HG02885 (cell line): Measurements from ENCODE around the gene DNAJB2.
"Not testable (repeated sequence)": the region's sequence is repeated elsewhere in the genome, so short reads cannot be mapped to it uniquely, and the experiment has no call there.

Experiments
- ATAC-seq: cut with Tn5 transposase; IDR thresholded peaks from one replicate; pipeline ENCODE4 v1.9.1; 2021; ENCODE audit warnings: mild to moderate bottlenecking; ENCODE audit not compliant: unreplicated experiment, poor library complexity

Gene DNAJB2

DNA sequence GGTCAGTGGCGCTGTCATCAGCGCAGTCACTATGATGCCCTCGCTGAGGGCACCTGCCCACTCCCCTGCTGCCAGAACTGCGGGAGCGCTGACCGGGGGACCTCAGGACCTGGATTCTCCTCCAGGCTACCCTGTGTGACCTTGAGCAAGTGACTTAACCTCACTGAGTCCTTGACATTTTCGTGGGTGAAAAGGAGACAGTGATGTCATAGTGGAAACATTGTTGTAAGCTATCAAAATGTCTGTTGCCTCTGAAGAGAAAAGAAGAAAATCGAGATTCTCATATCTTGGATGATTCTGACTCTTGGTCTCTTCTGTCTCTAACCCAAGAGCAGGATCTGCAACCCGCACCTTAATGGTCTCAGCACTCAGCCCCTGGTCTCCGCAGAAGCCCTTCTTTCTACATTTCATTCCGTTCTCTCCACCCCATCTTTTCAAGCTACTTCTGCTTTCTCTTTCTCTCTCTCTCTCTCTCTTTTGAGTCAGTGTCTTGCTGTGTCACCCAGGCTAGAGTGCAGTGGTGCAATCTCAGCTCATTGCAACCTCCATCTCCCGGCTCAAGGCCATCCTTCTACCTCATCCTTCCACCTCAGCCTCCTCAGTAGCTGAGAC, 24.5 kb upstream of the DNAJB2 start:
- peak; percentile 28 for ATAC-seq

DNA sequence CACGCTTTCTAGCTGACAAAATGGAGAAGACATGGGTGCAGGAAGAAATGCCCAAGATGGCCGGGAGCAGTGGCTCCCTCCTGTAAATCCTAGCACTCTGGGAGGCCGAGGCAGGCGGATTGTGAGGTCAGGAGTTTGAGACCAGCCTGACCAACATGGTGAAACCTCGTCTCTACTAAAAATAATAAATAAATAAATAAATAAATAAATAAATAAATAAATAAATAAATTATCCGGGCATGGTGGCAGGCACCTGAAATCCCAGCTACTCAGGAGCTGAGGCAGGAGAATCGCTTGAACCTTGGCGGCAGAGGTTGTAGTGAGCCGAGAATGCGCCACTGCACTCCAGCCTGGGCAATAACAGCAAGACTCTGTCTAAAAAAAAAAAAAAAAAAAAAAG, 20.2 kb upstream of the DNAJB2 start:
- not testable (repeated sequence) for ATAC-seq

DNA sequence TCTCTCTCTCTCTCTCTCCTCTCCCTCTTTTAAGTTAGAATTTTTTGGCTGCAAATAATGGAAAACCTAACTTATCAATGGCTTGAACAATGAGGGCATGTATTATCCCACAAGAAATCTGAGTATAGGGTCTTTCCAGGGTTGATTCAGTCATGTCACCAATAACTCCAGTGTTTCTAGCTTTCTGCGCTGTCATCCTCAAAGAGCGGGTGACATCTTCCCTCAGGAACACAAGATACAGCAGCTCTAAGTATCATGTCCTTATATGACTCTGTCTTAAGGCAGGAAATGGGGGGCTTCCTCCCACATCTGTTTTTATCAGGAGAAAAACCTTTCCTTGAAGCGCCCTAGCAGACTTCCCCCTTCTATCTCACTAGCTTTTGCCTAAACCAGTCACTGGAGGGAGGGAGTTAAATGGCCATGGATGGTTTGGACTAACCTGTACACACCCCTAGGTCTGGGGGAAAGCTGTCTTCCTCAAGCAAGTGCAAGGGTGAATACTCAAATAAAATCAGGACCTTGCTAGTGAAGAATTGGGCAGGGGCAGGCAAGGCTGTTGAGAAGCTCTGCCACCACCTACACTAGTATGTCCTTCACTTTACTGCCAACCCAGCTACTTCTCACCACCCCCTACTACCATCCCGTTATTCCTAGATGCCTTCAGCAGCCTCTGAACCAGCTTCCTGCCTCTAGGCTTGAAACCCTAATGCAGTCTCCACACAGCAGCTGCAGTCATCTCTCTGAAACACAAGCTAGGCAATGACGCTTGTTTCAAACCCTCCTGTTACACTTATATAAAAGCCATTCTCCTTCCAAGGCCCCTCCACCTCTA, 17.9 kb upstream of the DNAJB2 start:
- ATAC-seq = no peak

DNA sequence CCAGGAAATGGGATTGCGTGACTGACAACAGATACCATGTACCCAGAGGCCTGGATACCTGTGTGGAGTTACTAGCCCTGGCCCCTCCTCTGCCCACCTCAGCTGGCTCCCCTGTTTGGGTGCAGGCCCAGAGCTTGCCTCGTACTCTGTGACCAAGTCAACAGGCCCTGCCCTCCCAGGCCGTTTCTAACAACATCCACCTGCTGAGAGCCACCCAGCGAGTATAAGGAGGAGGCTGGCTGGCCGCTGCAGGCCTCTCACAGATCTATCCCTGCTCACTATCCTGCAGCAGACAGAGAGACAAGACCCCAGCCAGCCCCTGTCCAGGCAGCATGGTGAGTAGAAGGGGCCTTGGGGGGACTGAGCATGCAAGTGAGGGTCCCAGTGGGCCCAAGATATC, 12.9 kb upstream of the DNAJB2 start:
- no peak for ATAC-seq

DNA sequence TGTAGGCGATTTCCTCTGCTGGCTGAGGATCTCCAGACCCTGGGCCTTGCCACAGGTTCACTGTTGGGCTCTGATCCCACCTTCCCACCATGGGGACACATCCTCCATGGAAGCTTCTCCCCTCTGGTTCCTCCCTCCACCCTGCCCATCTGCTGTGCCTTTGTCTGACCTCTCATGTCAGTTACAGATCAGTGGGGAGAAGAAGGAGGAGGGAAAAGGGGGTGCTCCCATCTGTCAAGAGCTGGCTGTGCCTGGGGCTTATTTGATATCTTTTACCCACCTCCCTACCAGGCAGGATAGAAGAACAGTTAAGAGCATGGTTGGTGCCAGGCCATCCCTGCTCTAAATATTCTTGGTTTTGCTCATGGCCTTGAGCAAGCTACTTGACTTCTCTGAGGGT, 12.3 kb upstream of the DNAJB2 start:
- ATAC-seq = no peak

DNA sequence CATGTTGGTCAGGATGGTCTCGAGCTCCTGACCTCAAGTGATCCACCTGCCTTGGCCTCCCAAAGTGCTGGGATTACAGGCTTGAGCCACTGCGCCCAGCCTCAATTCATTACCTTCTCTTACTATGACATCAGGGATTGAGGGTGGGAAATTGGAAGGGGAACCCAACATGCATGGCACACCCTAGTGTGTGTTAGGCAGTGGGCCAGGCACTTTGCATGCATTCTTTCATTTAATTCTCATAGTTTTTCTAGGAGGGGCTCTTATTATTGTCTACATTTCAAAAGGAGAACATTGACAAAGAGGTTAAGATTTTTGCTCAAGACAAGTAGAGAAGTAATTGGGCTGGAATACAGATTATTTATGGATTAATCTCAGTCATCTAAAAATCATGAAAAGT, 10.9 kb upstream of the DNAJB2 start:
- no peak for ATAC-seq

DNA sequence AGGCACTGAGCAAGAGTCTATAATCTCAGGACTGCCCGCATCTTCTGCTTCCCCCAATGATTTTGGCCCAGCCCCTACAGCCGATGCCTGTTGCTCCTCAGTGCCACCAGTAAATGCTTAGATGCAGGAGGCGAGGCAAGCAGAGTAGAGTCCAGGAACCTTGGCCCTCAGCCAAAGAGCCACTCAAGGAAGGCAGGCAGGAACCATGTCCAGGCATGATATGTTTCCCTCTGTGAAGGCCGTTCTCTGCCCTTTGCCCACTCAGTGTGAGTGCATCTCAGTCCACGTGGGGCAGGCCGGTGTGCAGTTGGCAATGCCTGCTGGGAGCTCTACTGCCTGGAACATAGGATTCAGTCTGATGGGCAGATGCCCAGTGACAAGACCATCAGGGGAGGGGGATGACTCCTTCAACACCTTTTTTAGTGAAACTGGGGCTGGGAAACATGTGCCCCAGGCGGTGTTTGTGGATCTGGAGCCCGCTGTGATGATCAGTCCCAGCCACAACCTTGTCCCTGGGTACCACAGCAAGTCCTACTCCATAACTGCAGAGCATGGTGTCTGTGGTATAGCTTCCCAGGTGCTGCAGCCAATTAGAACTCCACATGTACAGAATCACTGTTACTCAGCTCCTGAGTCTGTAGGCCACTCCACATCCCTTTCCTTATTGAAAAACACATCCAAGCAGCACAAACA, 9.7 kb upstream of the DNAJB2 start:
- no peak for ATAC-seq

DNA sequence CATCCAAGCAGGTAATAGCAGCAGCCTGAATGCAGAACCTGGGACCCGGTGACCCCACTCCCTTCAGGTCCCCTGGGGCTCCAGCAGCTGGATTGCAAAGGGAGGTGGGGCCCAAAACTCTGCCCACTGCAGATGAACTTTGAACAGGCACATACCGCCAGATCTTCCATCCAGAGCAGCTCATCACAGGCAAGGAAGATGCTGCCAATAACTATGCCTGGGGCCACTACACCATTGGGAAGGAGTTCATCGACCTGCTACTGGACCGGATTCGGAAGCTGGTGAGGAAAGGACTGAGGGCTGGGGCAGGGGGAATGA, 9.2 kb upstream of the DNAJB2 start:
- ATAC-seq = no peak

DNA sequence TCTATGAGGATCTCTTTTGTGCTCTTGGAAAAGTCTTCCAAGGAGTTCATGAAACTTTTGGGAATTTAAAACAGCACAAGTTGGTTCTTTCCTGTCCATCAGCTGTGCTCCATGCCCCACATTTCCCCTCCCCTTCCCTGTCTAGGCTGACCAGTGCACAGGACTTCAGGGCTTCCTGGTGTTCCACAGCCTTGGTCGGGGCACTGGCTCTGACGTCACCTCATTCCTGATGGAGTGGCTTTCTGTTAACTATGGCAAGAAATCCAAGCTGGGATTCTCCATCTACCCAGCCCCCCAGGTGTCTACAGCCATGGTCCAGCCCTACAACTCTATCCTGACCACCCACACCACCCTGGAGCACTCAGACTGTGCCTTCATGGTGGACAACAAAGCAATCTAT, 8.1 kb upstream of the DNAJB2 start:
- no peak for ATAC-seq

DNA sequence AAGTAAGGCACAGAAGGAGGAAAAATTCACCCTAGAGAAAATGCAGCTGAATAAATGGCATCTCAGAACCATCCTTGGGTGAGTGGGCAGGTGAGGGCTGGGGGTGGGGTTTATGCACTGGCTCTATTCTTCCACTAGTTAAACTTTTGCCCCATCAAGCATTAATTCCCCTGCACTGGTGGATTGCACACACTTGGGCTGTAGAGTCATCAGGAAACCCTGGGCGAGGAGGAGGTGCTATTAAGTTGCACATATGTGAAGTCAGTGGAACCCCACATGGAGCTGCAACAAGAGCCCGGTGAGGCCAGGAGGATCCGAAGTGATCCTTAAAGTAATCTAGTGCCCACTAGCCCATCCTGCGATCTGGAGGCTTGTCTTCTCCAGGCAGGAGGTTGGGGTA, 6.8 kb upstream of the DNAJB2 start:
- no peak for ATAC-seq

DNA sequence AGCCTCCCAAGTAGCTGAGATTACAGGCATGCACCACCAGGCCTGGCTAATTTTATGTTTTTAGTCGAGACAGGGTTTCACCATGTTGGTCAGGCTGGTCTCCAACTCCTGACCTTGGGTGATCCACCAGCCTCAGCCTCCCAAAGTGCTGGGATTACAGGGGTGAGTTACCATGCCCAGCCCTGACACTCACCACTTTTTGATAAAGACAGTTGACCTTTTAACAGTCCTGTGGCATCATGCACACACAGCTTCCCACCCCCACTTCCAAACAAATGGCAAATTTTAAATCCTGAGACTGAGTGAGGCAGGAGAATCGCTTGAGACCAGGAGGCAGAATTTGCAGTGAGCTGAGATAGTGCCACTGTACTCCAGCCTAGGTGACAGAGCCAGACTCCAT, 6.2 kb upstream of the DNAJB2 start:
- no peak for ATAC-seq

DNA sequence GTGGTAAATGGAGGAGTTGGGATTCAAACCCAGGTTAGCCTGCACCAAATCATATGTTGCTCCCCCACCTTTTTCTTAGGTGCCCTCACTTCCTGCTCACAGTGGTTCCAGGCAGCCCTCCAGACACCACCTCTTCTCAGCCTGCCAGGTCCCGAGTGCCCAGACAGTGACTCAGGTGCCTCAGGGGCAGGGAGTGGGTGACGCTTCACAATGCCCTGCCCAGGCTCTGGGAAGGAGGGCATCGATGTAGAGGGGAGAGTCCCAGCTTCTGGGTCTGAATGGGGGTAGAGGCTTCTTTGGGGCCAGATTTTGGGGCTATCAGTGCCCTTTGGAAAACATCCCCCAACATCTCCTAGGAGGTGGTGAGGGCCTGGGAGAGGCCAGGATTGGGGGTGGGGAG, 5.2 kb upstream of the DNAJB2 start:
- no peak for ATAC-seq

DNA sequence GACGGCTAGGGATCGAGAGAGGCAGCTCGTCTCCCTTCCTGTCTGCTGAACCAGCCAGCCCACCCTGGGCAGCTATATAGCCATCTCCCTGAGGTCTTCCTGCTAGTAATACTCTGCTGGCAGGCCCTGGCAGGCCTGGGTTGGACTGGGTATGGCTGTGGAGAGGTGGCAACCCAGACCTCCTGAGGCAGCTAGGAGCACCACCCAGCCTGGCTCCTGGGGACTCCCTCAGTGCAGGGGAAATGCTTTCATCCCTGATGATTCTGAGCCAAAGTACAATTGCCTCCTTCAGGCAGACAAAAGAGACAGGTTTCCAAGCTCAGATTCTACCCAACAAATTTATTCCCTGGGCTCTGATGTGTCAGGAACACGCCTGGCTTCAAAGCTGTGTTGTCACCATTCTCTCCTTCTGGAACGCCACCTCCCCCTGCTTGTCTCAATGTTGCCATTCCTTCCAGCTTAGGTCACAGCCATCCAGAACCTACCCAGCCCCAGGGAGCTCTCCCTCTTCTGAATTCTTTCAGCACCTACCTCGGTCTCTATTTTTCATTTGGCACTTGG, 4.7 kb upstream of the DNAJB2 start:
- no peak for ATAC-seq

DNA sequence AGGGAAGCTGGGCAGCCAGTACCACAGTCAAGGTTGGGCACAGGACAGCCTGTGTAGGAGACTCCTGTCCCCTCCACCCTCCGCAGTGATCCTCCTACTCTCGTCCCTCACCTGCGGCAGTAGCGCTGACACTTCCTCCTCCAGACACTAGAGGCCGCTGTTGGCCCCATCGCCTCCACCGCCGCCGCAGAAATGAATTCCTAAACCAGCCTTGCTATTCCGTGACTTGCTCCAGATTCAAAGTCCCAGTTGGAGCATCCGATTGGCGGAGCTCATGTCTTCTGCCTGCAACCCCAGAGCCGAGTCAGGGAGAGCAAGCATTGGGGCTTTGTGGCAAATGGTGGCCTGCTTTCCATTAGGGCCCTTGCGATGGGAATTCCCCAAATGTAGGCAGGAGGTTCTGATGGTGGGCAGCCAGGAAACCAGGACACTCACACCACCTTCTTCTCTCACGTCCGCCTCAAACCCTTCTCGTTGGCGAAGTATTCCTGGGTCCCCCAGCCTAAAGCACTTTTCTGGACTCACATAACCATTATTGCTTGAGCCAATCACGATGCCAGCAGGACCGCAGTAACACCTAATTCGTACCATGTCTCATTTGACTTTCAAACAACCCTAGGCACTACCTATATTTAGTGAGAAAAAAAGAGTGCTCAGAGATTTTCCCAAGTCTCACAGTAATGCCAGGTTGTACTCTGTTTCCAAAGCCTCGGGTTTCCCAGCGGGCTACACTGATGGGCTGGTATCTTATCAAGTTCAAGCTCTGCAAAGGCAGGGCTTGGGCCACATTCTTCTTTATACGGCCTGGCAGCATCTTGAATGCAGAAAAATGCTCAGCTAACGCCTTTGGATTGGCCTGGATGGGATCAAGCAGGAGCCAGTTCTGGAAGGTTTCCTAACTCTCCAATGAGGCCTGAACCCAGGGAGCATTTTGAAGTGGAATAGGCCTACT, 1.2 kb upstream of the DNAJB2 start:
- peak; percentile 33 for ATAC-seq

DNA sequence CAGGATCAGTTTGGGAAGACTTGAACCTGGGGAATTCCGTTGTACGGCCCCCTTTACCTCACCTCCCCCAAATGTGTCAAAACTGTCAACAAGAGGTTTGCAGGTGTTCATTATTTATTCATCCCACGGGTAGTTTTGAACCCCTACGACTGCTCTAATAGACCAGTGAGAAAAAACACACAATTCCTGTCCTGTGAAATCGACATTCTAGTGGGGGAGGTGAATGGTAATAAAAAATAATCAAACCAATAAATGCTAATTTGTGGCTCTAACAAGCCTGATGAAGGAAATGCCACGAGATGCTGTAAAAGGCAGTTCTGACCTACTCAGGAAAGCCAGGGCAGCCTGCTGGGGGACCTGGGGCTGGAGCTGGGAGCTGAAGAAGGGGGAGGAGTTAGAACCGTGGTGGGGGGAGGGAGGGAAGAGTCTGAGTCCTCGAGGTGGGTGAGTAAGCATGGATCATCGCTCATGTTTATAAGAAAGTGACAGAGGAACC, 463 bp upstream of the DNAJB2 start:
- ATAC-seq = no peak

DNA sequence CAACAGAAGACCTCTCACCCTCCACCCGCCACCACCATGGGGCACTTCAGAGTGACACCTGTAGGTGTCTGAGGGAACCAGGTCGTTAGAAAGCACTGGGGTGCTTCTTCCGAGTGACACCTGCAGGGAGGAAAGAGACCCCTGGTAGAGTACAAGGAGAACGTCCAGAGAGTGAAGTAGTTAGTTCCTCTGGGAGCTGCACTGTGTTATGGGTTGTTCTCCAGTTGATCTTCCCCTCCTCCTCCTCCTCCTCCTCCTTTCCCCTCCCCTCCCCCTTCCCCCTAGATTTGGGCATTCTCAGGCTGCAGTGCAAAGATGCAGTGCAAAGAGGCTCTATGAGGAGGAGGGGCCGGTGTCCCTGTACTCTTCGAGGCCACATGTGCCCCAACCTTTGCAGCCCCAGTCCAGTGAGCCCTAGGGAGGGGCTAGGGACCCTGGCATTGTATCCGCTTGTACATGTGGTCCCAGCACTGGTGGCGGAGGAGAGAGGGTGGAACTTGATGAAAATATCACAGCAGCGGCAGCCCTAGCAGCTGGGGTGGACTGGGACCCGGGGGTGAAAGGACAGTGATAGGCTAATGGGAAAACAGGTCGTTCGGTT, 850 bp downstream of the DNAJB2 start:
- no peak for ATAC-seq

DNA sequence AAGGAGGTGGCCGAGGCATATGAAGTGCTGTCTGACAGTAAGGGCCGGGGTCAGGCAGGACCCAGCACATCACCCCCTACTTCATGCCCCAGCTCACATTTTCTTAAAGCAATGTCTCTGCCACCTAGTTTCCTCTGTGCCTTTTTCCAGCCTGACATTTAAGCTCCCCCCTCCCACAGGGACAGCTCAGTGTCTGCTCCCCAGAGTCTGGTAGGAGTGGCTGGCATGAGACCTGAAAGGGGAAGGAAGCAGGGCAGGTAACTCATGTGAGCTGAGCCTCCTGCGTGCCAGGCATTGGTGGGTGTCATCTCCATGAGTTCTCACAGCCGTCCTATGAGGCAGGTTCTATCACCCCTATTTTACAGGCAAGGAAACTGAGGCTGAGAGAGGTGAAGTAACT, 1.5 kb downstream of the DNAJB2 start:
- no peak for ATAC-seq

DNA sequence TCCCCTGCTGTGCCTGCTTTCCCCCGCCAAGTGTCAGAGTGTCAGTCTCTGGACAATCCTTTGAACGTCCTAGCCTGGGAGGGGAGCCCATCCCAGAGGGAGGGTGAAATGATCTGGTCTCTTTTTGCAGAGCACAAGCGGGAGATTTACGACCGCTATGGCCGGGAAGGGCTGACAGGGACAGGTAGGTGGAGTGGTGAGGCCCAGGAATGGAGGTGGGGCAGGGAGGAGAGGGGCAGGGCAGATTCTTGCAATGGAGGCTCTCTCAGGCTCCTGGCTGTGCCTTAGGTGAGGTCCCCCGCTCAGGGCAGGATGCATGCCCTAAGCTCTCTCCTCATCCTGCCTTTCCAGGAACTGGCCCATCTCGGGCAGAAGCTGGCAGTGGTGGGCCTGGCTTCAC, 2.4 kb downstream of the DNAJB2 start:
- ATAC-seq = no peak

DNA sequence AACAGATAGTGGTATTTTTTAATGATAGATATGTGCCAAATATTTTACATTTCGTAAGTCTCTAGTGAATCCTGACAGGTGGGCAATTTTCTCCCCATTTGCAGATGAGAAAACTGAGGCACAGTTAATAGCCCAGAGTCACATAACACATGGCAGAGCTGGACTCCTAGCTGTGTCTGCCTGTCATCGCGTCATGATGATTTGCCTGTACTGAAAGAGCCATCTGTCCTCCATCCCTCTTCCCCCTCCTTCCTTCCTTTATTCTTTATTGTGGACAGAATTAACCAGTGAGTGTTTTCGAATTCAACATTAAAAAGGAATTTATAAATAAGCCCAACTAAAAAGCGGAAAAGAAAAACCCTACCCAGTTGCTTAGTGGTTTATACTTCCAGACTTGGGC, 3.2 kb downstream of the DNAJB2 start:
- ATAC-seq = no peak
